ENCODE results near the gene NHLH1. TPM values are rescaled to one million over a fixed set of nuclear protein-coding genes. Genes with fewer than 3 reads are reported as not detected.

NHLH1 gene
- total RNA-seq, 1 experiment from 2014 or later, result 0.18 TPM

GRCh38 chr1:160374306-160375110 lies 7.6 kb downstream of the NHLH1 start:
- ChIA-PET POLR2A (no interaction called here), CTCF (interaction anchor here (0.7 to 1.1 kb wide), 3 partner anchors 8 to 112 kb away, joined by 3 to 5 read pairs (median 4); partner anchors contain the start of gene DCAF8)
- H3K9me3 ChIP-seq (ENCODE audit: control insufficient read depth, insufficient read depth, low read depth, low read length), result no peaks in the 10 kb centered on the region
- intact Hi-C loops (cut with micrococcal nuclease; ENCODE audit: unreplicated experiment), result no loop called here
- DNase-seq (ENCODE audit: low read depth, low spot score) (no peak), ATAC-seq (no peak)
- H3K27ac ChIP-seq (ENCODE audit: low read length), result no peak overlapping the region
- TF ChIP-seq TCF7L2 (IDR thresholded peaks at IDR 0.05; ENCODE audit: low read depth, low read length), result no peak
- no peak for TF ChIP-seq REST (IDR thresholded peaks at IDR 0.05; ENCODE audit: insufficient read depth in 1 of 2, low read depth in 2 of 2, low read length in 1 of 2)
- TF ChIP-seq SIN3A (IDR thresholded peaks at IDR 0.05; ENCODE audit: borderline replicate concordance, insufficient read depth, low read depth, low read length), result no peak
- TF ChIP-seq POLR2AphosphoS5 (IDR thresholded peaks at IDR 0.05; ENCODE audit: low read depth, low read length), result no peak
- TF ChIP-seq CTCF (IDR thresholded peaks at IDR 0.05), result no peak
- in situ Hi-C loops (cut with HindIII; ENCODE audit: low pct_unique_long_range_greater_than_20kb, low sequenced_read_pairs), result no loop called here
- H3K4me1 ChIP-seq (ENCODE audit: control insufficient read depth, insufficient read depth, low read length), result no peaks in the 10 kb centered on the region
- no peak overlapping the region for H3K4me3 ChIP-seq (ENCODE audit: low read depth in 2 of 2, low read length in 2 of 2)
- no peaks in the 10 kb centered on the region for H3K27me3 ChIP-seq (ENCODE audit: control insufficient read depth, insufficient read depth, low read length)
- BruUV-seq (replicated peaks), result no TSS peak
- no peaks in the 10 kb centered on the region for H3K36me3 ChIP-seq (ENCODE audit: control insufficient read depth, insufficient read depth, low read length)

GRCh38 chr1:160375788-160376524 lies 9.1 kb downstream of the NHLH1 start:
- in situ Hi-C loops (cut with HindIII; ENCODE audit: low pct_unique_long_range_greater_than_20kb, low sequenced_read_pairs) (no loop called here), intact Hi-C loops (cut with micrococcal nuclease; ENCODE audit: unreplicated experiment) (loop anchor here (2.0 kb wide), 1 partner anchor 275 kb away; no protein-coding TSS in a partner anchor)
- ChIA-PET CTCF (interaction anchor here (1.0 to 1.5 kb wide), 5 partner anchors 18 to 183 kb away, joined by 3 to 8 read pairs (median 4); no protein-coding TSS in a partner anchor), POLR2A (interaction anchor here (0.5 kb wide), 1 partner anchor 88 kb away, joined by 5 read pairs; no protein-coding TSS in a partner anchor)
- no peak for DNase-seq (ENCODE audit: low read depth, low spot score)
- TF ChIP-seq CTCF (IDR thresholded peaks at IDR 0.05), result no peak
- no peak for TF ChIP-seq TCF7L2 (IDR thresholded peaks at IDR 0.05; ENCODE audit: low read depth, low read length)
- TF ChIP-seq POLR2AphosphoS5 (IDR thresholded peaks at IDR 0.05; ENCODE audit: low read depth, low read length), result no peak
- no peak for TF ChIP-seq REST (IDR thresholded peaks at IDR 0.05; ENCODE audit: insufficient read depth in 1 of 2, low read depth in 2 of 2, low read length in 1 of 2)
- no peak for TF ChIP-seq SIN3A (IDR thresholded peaks at IDR 0.05; ENCODE audit: borderline replicate concordance, insufficient read depth, low read depth, low read length)
- Histone ChIP-seq H3K27ac (ENCODE audit: low read length) (no peak overlapping the region), H3K9me3 (ENCODE audit: control insufficient read depth, insufficient read depth, low read depth, low read length) (no peaks in the 10 kb centered on the region), H3K36me3 (ENCODE audit: control insufficient read depth, insufficient read depth, low read length) (no peaks in the 10 kb centered on the region), H3K4me1 (ENCODE audit: control insufficient read depth, insufficient read depth, low read length) (no peaks in the 10 kb centered on the region), H3K4me3 (ENCODE audit: low read depth in 2 of 2, low read length in 2 of 2) (no peak overlapping the region), H3K27me3 (ENCODE audit: control insufficient read depth, insufficient read depth, low read length) (no peaks in the 10 kb centered on the region)
- peak; percentile 50 for ATAC-seq
- BruUV-seq (replicated peaks), result no TSS peak

All from Panc1 (cell line).